Measurements from ENCODE around the gene CDKN2D. TPM values are rescaled to one million over a fixed set of nuclear protein-coding genes. Genes with fewer than 3 reads are reported as not detected.
A peak's percentile ranks its signal among the peaks of the same experiment; 100 is the strongest.

CDKN2D gene
- total and polyA plus RNA-seq, 10 of the 15 experiments (the other 5 are each of a cell fraction or from before 2014, with no cell fraction given) = 0.53 to 17.2 (median 6.7) TPM

DNA sequence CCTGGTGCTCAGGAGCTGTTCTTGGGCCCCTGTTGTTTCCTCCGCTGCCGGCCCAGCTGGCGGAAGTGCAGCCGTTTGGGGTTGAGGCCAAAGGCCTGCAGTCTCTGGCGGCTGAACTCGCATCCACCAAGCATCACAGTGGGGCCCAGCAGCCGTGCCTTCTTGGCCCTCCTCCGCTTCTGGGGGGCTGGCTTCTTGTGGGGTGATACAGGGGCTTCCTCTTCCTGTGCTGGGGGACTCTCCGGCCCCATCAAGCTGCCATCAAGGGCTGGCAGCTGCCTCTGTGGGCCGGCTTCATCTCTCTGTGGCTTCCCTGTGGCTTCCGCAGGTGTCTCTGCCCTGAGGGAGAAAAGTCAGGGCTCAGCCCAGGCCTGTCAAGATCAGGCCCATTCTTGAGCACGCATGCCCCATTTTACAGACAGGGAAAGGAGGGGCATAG, 14.8 kb downstream of the CDKN2D start (continued):
- TF ChIP-seq, protein P1, sequence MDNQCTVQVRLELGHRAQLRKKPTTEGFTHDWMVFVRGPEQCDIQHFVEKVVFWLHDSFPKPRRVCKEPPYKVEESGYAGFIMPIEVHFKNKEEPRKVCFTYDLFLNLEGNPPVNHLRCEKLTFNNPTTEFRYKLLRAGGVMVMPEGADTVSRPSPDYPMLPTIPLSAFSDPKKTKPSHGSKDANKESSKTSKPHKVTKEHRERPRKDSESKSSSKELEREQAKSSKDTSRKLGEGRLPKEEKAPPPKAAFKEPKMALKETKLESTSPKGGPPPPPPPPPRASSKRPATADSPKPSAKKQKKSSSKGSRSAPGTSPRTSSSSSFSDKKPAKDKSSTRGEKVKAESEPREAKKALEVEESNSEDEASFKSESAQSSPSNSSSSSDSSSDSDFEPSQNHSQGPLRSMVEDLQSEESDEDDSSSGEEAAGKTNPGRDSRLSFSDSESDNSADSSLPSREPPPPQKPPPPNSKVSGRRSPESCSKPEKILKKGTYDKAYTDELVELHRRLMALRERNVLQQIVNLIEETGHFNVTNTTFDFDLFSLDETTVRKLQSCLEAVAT (IDR thresholded peaks at IDR 0.05) = 0 out of 2 replicates have a peak, but pooled peaks have one; percentile 25
- TF ChIP-seq BHLHE40 (IDR thresholded peaks at IDR 0.05; ENCODE audit: borderline replicate concordance in 1 of 2, low read depth in 2 of 2, low read length in 1 of 2) (peak in 1 of 2 experiments; percentile 47; a peak in 2 of 4 replicates), NRF1 (conservative IDR thresholded peaks at IDR 0.05; ENCODE audit: low read depth, low read length) (no peak), SIX5 (IDR thresholded peaks at IDR 0.05; ENCODE audit: low read depth, low read length, severe bottlenecking) (no peak), POLR2A (IDR thresholded peaks at IDR 0.05; ENCODE audit: low read depth, low read length) (peak; percentile 63; the same call in 1 of the 2 replicates), IKZF1 (conservative IDR thresholded peaks at IDR 0.05) (peak; percentile 17; the same call in 1 of the 2 replicates), TCF3 (IDR thresholded peaks at IDR 0.05; ENCODE audit: borderline replicate concordance, insufficient read depth, low read depth, low read length) (peak; percentile 63), EZH2 (IDR thresholded peaks at IDR 0.05; ENCODE audit: borderline replicate concordance, control insufficient read depth, low read depth, low read length) (no peak), SP1 (IDR thresholded peaks at IDR 0.05; ENCODE audit: low read depth, low read length) (no peak), FOXK2 (IDR thresholded peaks at IDR 0.05) (no peak), CBX5 (IDR thresholded peaks at IDR 0.05; ENCODE audit: low read depth) (0 out of 2 replicates have a peak, but pooled peaks have one; percentile 41)
- TF ChIP-seq, protein P2, sequence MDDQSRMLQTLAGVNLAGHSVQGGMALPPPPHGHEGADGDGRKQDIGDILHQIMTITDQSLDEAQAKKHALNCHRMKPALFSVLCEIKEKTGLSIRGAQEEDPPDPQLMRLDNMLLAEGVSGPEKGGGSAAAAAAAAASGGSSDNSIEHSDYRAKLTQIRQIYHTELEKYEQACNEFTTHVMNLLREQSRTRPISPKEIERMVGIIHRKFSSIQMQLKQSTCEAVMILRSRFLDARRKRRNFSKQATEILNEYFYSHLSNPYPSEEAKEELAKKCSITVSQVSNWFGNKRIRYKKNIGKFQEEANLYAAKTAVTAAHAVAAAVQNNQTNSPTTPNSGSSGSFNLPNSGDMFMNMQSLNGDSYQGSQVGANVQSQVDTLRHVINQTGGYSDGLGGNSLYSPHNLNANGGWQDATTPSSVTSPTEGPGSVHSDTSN (IDR thresholded peaks at IDR 0.05; ENCODE audit: insufficient replicate concordance, low read depth, low read length) = peak; percentile 35
- TF ChIP-seq, protein P3, sequence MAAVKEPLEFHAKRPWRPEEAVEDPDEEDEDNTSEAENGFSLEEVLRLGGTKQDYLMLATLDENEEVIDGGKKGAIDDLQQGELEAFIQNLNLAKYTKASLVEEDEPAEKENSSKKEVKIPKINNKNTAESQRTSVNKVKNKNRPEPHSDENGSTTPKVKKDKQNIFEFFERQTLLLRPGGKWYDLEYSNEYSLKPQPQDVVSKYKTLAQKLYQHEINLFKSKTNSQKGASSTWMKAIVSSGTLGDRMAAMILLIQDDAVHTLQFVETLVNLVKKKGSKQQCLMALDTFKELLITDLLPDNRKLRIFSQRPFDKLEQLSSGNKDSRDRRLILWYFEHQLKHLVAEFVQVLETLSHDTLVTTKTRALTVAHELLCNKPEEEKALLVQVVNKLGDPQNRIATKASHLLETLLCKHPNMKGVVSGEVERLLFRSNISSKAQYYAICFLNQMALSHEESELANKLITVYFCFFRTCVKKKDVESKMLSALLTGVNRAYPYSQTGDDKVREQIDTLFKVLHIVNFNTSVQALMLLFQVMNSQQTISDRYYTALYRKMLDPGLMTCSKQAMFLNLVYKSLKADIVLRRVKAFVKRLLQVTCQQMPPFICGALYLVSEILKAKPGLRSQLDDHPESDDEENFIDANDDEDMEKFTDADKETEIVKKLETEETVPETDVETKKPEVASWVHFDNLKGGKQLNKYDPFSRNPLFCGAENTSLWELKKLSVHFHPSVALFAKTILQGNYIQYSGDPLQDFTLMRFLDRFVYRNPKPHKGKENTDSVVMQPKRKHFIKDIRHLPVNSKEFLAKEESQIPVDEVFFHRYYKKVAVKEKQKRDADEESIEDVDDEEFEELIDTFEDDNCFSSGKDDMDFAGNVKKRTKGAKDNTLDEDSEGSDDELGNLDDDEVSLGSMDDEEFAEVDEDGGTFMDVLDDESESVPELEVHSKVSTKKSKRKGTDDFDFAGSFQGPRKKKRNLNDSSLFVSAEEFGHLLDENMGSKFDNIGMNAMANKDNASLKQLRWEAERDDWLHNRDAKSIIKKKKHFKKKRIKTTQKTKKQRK (IDR thresholded peaks at IDR 0.05; ENCODE audit: low read depth, low read length) = no peak
- TF ChIP-seq, protein P4, sequence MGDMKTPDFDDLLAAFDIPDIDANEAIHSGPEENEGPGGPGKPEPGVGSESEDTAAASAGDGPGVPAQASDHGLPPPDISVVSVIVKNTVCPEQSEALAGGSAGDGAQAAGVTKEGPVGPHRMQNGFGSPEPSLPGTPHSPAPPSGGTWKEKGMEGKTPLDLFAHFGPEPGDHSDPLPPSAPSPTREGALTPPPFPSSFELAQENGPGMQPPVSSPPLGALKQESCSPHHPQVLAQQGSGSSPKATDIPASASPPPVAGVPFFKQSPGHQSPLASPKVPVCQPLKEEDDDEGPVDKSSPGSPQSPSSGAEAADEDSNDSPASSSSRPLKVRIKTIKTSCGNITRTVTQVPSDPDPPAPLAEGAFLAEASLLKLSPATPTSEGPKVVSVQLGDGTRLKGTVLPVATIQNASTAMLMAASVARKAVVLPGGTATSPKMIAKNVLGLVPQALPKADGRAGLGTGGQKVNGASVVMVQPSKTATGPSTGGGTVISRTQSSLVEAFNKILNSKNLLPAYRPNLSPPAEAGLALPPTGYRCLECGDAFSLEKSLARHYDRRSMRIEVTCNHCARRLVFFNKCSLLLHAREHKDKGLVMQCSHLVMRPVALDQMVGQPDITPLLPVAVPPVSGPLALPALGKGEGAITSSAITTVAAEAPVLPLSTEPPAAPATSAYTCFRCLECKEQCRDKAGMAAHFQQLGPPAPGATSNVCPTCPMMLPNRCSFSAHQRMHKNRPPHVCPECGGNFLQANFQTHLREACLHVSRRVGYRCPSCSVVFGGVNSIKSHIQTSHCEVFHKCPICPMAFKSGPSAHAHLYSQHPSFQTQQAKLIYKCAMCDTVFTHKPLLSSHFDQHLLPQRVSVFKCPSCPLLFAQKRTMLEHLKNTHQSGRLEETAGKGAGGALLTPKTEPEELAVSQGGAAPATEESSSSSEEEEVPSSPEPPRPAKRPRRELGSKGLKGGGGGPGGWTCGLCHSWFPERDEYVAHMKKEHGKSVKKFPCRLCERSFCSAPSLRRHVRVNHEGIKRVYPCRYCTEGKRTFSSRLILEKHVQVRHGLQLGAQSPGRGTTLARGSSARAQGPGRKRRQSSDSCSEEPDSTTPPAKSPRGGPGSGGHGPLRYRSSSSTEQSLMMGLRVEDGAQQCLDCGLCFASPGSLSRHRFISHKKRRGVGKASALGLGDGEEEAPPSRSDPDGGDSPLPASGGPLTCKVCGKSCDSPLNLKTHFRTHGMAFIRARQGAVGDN (IDR thresholded peaks at IDR 0.05) = no peak
- TF ChIP-seq, protein P5, sequence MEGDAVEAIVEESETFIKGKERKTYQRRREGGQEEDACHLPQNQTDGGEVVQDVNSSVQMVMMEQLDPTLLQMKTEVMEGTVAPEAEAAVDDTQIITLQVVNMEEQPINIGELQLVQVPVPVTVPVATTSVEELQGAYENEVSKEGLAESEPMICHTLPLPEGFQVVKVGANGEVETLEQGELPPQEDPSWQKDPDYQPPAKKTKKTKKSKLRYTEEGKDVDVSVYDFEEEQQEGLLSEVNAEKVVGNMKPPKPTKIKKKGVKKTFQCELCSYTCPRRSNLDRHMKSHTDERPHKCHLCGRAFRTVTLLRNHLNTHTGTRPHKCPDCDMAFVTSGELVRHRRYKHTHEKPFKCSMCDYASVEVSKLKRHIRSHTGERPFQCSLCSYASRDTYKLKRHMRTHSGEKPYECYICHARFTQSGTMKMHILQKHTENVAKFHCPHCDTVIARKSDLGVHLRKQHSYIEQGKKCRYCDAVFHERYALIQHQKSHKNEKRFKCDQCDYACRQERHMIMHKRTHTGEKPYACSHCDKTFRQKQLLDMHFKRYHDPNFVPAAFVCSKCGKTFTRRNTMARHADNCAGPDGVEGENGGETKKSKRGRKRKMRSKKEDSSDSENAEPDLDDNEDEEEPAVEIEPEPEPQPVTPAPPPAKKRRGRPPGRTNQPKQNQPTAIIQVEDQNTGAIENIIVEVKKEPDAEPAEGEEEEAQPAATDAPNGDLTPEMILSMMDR (IDR thresholded peaks at IDR 0.05 in 2 of 3, conservative IDR thresholded peaks at IDR 0.05 in 1 of 3; ENCODE audit: control insufficient read depth in 2 of 3, extremely low read depth in 1 of 3, insufficient read depth in 1 of 3, low read depth in 3 of 3, low read length in 3 of 3) = no peak

Data from GM12878 (cell line).